Mucosa of descending colon (tissue), 3 donors: Measurements from ENCODE around the gene NUMB. TPM values are rescaled to one million over a fixed set of nuclear protein-coding genes. Genes with fewer than 3 reads are reported as not detected.
"Not testable (repeated sequence)": the region's sequence is repeated elsewhere in the genome, so short reads cannot be mapped to it uniquely, and the experiment has no call there.

Source experiments
- ATAC-seq: fragments of 200-7000 bp; cut with Tn5 transposase; one replicate; pipeline ENCODE4 v1.9.1; 2020; ENCODE audit warnings: mild to moderate bottlenecking, moderate library complexity
- DNase-seq, 3 donors: peaks; one replicate each; pipeline ENCODE4 v3.0.0-alpha.2; 2020
- H3K36me3 ChIP-seq: fragments of 200-600 bp; one replicate; pipeline ENCODE4 v1.8.0; 2021; ENCODE audit warnings: low read depth, mild to moderate bottlenecking
- H3K4me1 ChIP-seq: fragments of 200-600 bp; one replicate; pipeline ENCODE4 v1.8.0; 2021; ENCODE audit warnings: low read depth, mild to moderate bottlenecking
- H3K4me3 ChIP-seq: fragments of 200-600 bp; one replicate; pipeline ENCODE4 v1.8.0; 2021; ENCODE audit warnings: mild to moderate bottlenecking
- H3K9me3 ChIP-seq: fragments of 200-600 bp; one replicate; pipeline ENCODE4 v1.8.0; 2021; ENCODE audit warnings: mild to moderate bottlenecking
- CTCF ChIP-seq: fragments of 200-600 bp; IDR thresholded peaks from one replicate; pipeline ENCODE4 v1.8.0; 2022; ENCODE audit warnings: antibody characterized with exemption, mild to moderate bottlenecking
- intact Hi-C, 2 donors: fragments of 100-400 bp; cut with DNase I in 1 of 2; cut with micrococcal nuclease in 1 of 2; formaldehyde crosslinking; loops; one replicate each; pipeline versions ENCODE4 v1.11.0 to v1.11.1; 2022; cut with DNase I, micrococcal nuclease
- total RNA-seq, 3 donors: library from RNA; stranded (reverse); fragmentation: NEBNext Ultra II Directional in 2 of 3; extraction: Animal tissue kit (Norgen Biotek cat#: 25700) in 2 of 3; gene quantifications; one replicate each; pipeline versions ENCODE4 v1.2.1 to v1.2.4, GENCODE V29; 2021 to 2023
- donor health status: DM: no; HTN: no; CAD: no; lungs with moderate emphysema.
- donor health status: DM: no; HTN: no; CAD: no.
- donor health status: DM: no; HTN: yes; CAD: no.

NUMB gene
- total RNA-seq, 3 donors from 2014 or later: 98.5 to 115 (median 112) TPM

DNA sequence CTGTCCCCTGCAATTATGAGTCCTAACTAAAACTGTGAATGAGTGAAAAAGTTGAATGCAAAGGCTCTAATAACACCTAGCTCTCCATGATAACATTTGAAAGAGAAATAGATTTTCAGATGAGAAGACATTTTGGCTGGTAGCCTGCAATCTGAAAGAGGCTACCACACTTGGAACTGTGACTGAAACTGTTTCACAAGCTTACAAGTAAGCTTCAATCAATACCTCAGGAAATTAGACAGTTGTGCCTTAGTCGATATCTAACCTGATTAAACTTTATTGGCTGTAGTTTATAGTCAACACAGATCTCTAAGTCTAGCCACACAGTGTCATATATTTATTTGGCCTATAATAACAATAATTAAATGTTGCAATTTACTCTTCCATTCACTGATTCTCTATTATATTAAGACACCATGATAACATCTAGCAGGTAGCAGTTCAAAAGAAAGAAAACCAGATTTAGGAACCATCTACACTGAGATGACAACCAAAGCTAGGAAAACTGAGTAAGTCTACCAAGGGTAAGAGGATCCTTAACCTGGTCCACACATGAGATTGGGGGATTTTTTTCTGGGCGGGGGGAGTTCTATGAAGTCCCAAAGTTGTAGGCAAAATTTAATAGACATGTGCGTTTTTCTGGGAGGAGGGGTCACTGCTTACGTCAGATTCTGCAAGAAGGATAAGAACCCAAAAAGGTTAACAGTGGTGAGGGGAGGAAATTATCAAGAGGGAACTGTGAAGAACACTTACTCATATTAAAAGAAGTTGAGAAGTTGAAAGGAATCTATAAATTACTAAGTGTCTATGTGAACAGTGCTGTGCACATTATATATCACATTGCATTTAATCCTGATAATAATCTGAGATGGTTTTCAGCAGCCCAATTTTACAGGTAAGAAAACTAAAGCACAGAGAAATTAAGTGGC lies 65.8 kb downstream of the NUMB start:
- Histone ChIP-seq H3K4me1 (no peaks in the 10 kb centered on the region), H3K4me3 (no peak overlapping the region), H3K9me3 (no peaks in the 10 kb centered on the region), H3K36me3 (no peaks in the 10 kb centered on the region)
- ATAC-seq (no peak), DNase-seq (no peak)
- intact Hi-C loops: no loop called here
- TF ChIP-seq CTCF: no peak

GRCh38 chr14:73387860-73388259 lies 70.5 kb downstream of the NUMB start:
- ATAC-seq, intact Hi-C loops, H3K9me3 ChIP-seq: not testable (repeated sequence)

DNA sequence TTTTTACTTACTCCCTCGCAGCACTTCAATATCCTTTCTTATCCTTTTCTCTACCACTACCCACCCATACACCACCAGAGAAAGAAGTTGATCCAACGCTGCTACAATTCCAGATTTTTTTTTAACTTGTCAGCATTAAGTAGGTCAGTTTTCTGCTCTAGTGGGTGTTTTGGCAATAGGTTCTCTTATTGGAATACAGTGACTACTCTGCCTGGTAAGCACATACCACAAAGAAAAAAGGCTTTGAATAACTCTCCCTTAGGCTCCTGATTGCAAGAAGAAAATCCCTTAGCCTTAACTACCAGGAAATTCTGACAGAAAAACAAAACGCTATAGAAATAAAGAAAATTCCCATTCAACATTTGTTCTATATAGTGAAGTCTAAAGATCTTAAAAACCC lies 72.0 kb downstream of the NUMB start:
- H3K4me1 ChIP-seq: no peaks in the 10 kb centered on the region
- ATAC-seq: no peak
- H3K36me3 ChIP-seq: no peaks in the 10 kb centered on the region
- TF ChIP-seq CTCF: no peak
- DNase-seq: no peak
- H3K4me3 ChIP-seq: no peak overlapping the region
- peaks cover 11% of the 10 kb centered on the region for H3K9me3 ChIP-seq
- intact Hi-C loops: no loop called here

More at GRCh38 chr14:73387860-73388259, 70.5 kb downstream of the NUMB start:
- not testable (repeated sequence) for DNase-seq, H3K36me3 ChIP-seq, H3K4me1 ChIP-seq, H3K4me3 ChIP-seq

GRCh38 chr14:73385021-73385420 lies 73.3 kb downstream of the NUMB start:
- H3K36me3 ChIP-seq, intact Hi-C loops, H3K4me3 ChIP-seq, DNase-seq, H3K4me1 ChIP-seq, ATAC-seq: not testable (repeated sequence)
- peaks cover 11% of the 10 kb centered on the region for H3K9me3 ChIP-seq

DNA sequence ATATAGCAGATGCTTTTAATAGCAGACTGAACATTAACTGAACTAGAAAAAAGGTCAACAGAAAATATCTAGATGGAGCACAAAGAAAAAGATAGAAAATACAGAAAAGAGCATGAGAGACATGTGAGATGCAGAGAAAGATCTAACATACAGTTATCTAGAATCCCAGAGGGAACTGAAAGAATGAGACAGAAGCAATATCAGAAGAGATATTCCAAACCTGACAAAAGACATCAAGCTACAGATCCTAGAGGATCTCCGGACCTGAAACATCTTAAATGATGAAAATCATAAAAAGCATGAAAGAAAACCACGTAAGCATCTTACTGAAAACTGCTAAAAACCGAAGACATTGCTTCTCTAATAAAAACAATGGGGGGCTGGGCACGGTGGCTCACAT lies 75.0 kb downstream of the NUMB start:
- no peaks in the 10 kb centered on the region for H3K36me3 ChIP-seq
- ATAC-seq: no peak
- no peak overlapping the region for H3K4me3 ChIP-seq

GRCh38 chr14:73381380-73382013 lies 76.8 kb downstream of the NUMB start:
- intact Hi-C loops: no loop called here
- Histone ChIP-seq H3K4me1 (no peaks in the 10 kb centered on the region), H3K9me3 (peaks cover 11% of the 10 kb centered on the region), H3K36me3 (no peaks in the 10 kb centered on the region), H3K4me3 (no peak overlapping the region)
- DNase-seq: no peak
- no peak for ATAC-seq
- TF ChIP-seq CTCF: no peak

More for the DNA sequence above, 75.0 kb downstream of the NUMB start:
- intact Hi-C loops: no loop called here
- Histone ChIP-seq H3K9me3 (peaks cover 11% of the 10 kb centered on the region), H3K4me1 (no peaks in the 10 kb centered on the region)
- TF ChIP-seq CTCF: no peak
- no peak for DNase-seq
